CD4-positive, CD25-positive, alpha-beta regulatory T cell (primary cell): ENCODE measurements around the gene APBB2. TPM values are rescaled to one million over a fixed set of nuclear protein-coding genes. Genes with fewer than 3 reads are reported as not detected.

Source experiments
- ATAC-seq, 2 donors: fragments of 150-1000 bp; cut with Tn5 transposase; one replicate each; pipeline ENCODE4 v1.10.0; 2021; ENCODE audit warnings: low read depth in 2 of 2, moderate number of reproducible peaks in 2 of 2, moderate library complexity in 1 of 2
- DNase-seq, 3 donors: peaks; one replicate each; pipeline versions ENCODE4 v3.0.0 to v3.0.0-alpha.2; 2012 to 2022; ENCODE audit warnings: mixed read lengths in 1 of 3
- H3K27ac ChIP-seq: one replicate; pipeline ENCODE4 v1.7.0; 2013; ENCODE audit warnings: mild to moderate bottlenecking, low read length; ENCODE audit not compliant: insufficient read depth, poor library complexity, severe bottlenecking
- H3K27me3 ChIP-seq: one replicate; pipeline ENCODE4 v1.7.0; 2013; ENCODE audit warnings: low read length; ENCODE audit not compliant: control insufficient read depth, insufficient read depth
- H3K36me3 ChIP-seq: one replicate; pipeline ENCODE4 v1.7.0; 2013; ENCODE audit warnings: mild to moderate bottlenecking, low read length, moderate library complexity; ENCODE audit not compliant: control insufficient read depth, insufficient read depth
- H3K4me1 ChIP-seq: 2 replicates; pipeline ENCODE4 v1.7.0; 2013; ENCODE audit warnings: mild to moderate bottlenecking, low read length; ENCODE audit not compliant: insufficient read depth, control insufficient read depth, poor library complexity, severe bottlenecking
- H3K4me3 ChIP-seq: one replicate; pipeline ENCODE4 v1.7.0; 2013; ENCODE audit warnings: low read depth, mild to moderate bottlenecking, low read length, moderate library complexity
- H3K9me3 ChIP-seq, 2 experiments: 1 replicate in 1 of 2; 2 replicates in 1 of 2; pipeline ENCODE4 v1.7.0; 2013; ENCODE audit warnings: low read length in 2 of 2, mild to moderate bottlenecking in 1 of 2, moderate library complexity in 1 of 2; ENCODE audit not compliant: control insufficient read depth in 2 of 2
- H3K27ac Mint-ChIP-seq, 3 donors: one replicate each; pipeline ENCODE4 v1.8.0; 2020 to 2022; ENCODE audit warnings: mild to moderate bottlenecking in 3 of 3, mixed read lengths in 3 of 3, moderate library complexity in 2 of 3
- H3K27me3 Mint-ChIP-seq: one replicate; pipeline ENCODE4 v1.8.0; 2022; ENCODE audit warnings: mild to moderate bottlenecking, mixed read lengths
- H3K36me3 Mint-ChIP-seq: one replicate; pipeline ENCODE4 v1.8.0; 2020; ENCODE audit warnings: mixed read lengths
- H3K4me1 Mint-ChIP-seq, 4 donors: one replicate each; pipeline ENCODE4 v1.8.0; 2020 to 2022; ENCODE audit warnings: mixed read lengths in 4 of 4, mild to moderate bottlenecking in 1 of 4
- H3K4me3 Mint-ChIP-seq, 4 donors: one replicate each; pipeline ENCODE4 v1.8.0; 2020 to 2022; ENCODE audit warnings: mild to moderate bottlenecking in 4 of 4, mixed read lengths in 4 of 4, moderate library complexity in 3 of 4
- H3K9me3 Mint-ChIP-seq, 7 donors: one replicate each; pipeline ENCODE4 v1.8.0; 2020 to 2022; ENCODE audit warnings: mixed read lengths in 7 of 7, mild to moderate bottlenecking in 3 of 7, moderate library complexity in 2 of 7
- polyA plus RNA-seq, 4 donors: library from polyadenylated mRNA; unstranded; fragments of 300-500 nt; fragmentation: Illumina TruSeq; gene quantifications; one replicate each; pipeline ENCODE4 v1.2.3, GENCODE V29; 2021
- total RNA-seq: library from RNA; stranded (reverse); gene quantifications from one replicate; pipeline ENCODE4 v1.2.3, GENCODE V29; 2022

Gene APBB2
- total and polyA plus RNA-seq, 5 donors from 2014 or later = not detected

DNA sequence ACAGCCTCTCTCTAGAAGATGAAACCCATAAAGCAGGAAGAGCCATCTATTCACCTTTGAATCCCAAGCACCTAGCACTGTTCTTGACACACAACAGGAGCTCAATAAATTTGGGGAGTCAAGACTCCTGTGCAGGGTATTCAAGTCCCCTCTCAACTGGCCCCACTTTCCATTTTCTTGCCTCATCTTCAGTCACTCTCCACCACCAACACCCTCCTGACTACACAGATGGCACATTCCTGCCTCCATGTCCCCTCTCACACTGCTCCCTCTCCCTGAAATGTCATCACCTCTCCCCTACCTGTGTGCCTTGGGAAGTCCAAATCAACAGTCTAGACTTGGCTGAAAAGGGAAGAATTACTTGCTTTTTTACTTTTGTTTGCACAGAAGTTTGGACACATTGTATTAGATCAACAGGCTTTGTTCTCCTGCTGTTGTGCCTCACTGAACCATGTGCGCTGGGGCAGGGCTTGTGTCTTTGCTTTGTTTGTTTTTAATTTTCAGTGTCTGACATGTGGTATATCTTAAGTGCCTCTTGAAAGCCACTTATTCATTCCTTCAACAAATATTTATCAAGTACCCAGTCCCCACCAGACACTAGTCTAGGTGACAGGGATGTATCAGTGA is 85.1 kb downstream of the APBB2 start:
- H3K4me1 ChIP-seq = no peaks in the 10 kb centered on the region
- no peaks in the 10 kb centered on the region for H3K36me3 ChIP-seq
- ATAC-seq (no peak), DNase-seq (no peak)
- H3K36me3 Mint-ChIP-seq = no peaks in the 10 kb centered on the region
- peaks cover 5% of the 10 kb centered on the region for H3K27me3 Mint-ChIP-seq
- no peak overlapping the region for H3K4me3 Mint-ChIP-seq
- H3K27ac Mint-ChIP-seq = no peak overlapping the region
- H3K27ac ChIP-seq = no peak overlapping the region
- no peaks in the 10 kb centered on the region for H3K4me1 Mint-ChIP-seq
- no peak overlapping the region for H3K4me3 ChIP-seq
- H3K27me3 ChIP-seq = peaks cover 1% of the 10 kb centered on the region
- peaks cover 0 to 2% (median 0%) of the 10 kb centered on the region in 7 donors for H3K9me3 Mint-ChIP-seq
- no peaks in the 10 kb centered on the region for H3K9me3 ChIP-seq

DNA sequence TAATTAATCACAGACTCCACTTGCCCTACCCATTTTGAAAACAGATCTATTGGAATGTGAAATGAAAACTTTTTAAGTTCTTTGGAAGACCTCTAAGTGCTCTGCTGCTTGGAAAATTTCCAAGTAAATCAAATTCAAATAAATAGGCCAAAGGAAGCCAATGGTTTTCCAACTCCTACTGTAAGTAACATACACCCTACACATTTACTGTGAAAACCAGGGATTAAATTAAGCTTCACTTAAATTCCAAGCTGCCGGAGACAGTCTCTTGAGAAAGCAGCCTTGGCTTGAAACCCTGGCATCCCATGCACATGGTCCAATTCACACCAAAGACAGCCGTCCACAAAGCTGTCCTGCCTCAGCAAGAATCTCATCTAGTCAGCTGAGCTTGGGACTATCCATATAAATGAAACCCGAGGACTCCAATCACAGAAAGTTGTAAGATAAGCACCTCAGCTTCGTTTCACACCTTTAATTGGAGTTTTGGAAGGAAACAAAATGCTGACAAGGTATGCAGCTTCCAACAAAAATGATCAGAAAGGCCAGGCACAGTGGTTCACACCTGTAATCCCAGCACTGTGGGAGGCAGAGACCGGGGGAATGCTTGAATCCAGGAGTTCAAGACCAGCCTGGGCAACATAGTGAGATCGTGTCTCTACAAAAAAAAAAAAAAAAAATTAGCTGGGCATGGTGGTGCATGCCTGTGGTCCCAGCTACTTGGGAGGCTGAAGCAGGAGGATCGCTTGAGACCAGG is 88.6 kb downstream of the APBB2 start:
- ATAC-seq = no peak
- Mint-ChIP-seq H3K27ac (no peak overlapping the region), H3K4me1 (no peaks in the 10 kb centered on the region), H3K4me3 (no peak overlapping the region), H3K27me3 (peaks cover 5% of the 10 kb centered on the region), H3K9me3 (peaks cover 0 to 2% (median 0%) of the 10 kb centered on the region in 7 donors), H3K36me3 (no peaks in the 10 kb centered on the region)
- no peaks in the 10 kb centered on the region for H3K27me3 ChIP-seq
- H3K9me3 ChIP-seq = no peaks in the 10 kb centered on the region
- H3K4me3 ChIP-seq = no peak overlapping the region
- H3K4me1 ChIP-seq = no peaks in the 10 kb centered on the region
- H3K27ac ChIP-seq = no peak overlapping the region
- no peak for DNase-seq
- H3K36me3 ChIP-seq = no peaks in the 10 kb centered on the region

DNA sequence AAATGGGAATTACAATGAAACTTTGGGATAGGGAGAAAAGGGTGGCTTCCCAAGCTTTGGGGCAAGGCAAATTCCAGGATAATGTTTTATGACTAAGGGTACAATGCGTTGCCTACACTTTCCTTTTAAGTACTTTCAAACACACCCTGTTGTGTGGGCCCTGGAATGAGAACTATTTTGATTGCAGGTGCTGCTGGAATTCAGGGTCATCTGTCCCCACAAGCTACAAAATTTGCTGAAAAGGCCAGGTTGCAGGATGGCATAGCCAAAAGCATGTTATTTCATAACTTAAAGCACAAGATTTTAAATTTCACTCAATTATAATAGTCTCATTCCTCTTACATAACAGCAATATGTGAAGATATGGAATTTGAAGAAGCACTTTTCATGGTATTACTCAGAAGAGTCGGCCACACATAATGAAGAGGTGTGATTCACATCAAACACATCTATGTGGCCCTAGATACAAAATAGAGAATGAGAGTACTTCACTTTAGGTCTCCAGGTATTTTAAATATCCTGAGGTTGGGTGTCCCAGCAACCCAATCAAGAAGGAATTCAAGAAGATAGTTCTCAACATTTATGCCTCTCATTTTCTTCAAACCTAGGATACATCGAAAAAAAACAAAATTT is 89.3 kb downstream of the APBB2 start:
- no peaks in the 10 kb centered on the region for H3K27me3 ChIP-seq

DNA sequence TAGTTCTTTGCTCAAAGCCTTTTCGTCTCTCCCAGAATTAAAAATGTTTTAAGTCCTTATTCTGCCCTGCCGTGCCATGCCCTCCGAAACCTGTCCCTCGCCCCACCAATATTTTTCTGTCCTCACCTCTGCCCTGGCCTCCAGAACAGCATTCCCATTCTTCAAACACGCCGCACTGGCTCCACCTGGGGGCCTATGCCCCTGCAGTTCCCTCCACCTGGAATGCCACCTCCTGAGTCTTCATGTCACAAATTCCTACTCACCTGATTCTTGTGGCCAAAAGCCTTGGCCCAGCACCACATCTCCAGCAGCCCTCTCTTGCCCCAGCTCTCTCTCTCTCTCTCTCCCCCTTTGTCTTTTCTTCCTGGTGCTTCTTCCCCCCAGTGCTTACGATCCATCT is 91.6 kb downstream of the APBB2 start:
- H3K36me3 Mint-ChIP-seq = no peaks in the 10 kb centered on the region
- H3K9me3 Mint-ChIP-seq = peaks cover 0 to 1% (median 0%) of the 10 kb centered on the region in 7 donors
- Histone ChIP-seq H3K27ac (no peak overlapping the region), H3K4me3 (no peak overlapping the region), H3K27me3 (no peaks in the 10 kb centered on the region), H3K36me3 (no peaks in the 10 kb centered on the region), H3K9me3 (no peaks in the 10 kb centered on the region), H3K4me1 (no peaks in the 10 kb centered on the region)
- no peak overlapping the region for H3K27ac Mint-ChIP-seq
- peaks cover 5% of the 10 kb centered on the region for H3K27me3 Mint-ChIP-seq
- ATAC-seq (no peak), DNase-seq (no peak)
- H3K4me3 Mint-ChIP-seq = no peak overlapping the region
- no peaks in the 10 kb centered on the region for H3K4me1 Mint-ChIP-seq

More for the DNA sequence above, 89.3 kb downstream of the APBB2 start:
- H3K4me1 ChIP-seq = no peaks in the 10 kb centered on the region
- H3K27ac ChIP-seq = no peak overlapping the region
- no peaks in the 10 kb centered on the region for H3K4me1 Mint-ChIP-seq
- no peak overlapping the region for H3K4me3 Mint-ChIP-seq
- H3K36me3 Mint-ChIP-seq = no peaks in the 10 kb centered on the region
- H3K27ac Mint-ChIP-seq = no peak overlapping the region
- H3K36me3 ChIP-seq = no peaks in the 10 kb centered on the region
- no peak for ATAC-seq
- H3K27me3 Mint-ChIP-seq = peaks cover 5% of the 10 kb centered on the region
- H3K4me3 ChIP-seq = no peak overlapping the region
- DNase-seq = no peak
- no peaks in the 10 kb centered on the region for H3K9me3 ChIP-seq
- no peaks in the 10 kb centered on the region for H3K9me3 Mint-ChIP-seq

DNA sequence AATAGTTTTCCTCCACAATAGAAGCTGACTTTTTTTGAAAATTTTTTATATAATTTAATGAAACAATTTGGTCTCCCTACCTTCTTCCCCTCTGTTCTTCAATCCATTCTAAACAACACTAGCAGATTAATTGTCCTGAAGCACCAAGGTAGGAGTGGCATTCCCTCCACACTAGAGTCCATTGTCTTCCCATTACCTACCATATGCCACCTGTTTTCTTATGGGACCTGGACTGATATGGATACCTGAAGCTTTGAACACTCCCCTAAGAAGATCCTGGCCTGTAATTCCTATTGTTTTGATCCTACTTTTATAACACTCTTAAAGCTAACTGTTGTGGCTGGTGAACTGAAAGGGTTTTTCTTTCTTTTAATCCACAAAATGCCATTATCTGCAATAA is 92.0 kb downstream of the APBB2 start:
- Mint-ChIP-seq H3K9me3 (peaks cover 0 to 1% (median 0%) of the 10 kb centered on the region in 7 donors), H3K4me3 (no peak overlapping the region), H3K27me3 (peaks cover 3% of the 10 kb centered on the region), H3K36me3 (no peaks in the 10 kb centered on the region), H3K27ac (no peak overlapping the region), H3K4me1 (no peaks in the 10 kb centered on the region)
- no peaks in the 10 kb centered on the region for H3K27me3 ChIP-seq
- H3K36me3 ChIP-seq = no peaks in the 10 kb centered on the region
- H3K27ac ChIP-seq = no peak overlapping the region
- no peak overlapping the region for H3K4me3 ChIP-seq
- DNase-seq (no peak), ATAC-seq (no peak)
- no peaks in the 10 kb centered on the region for H3K4me1 ChIP-seq
- no peaks in the 10 kb centered on the region for H3K9me3 ChIP-seq

DNA sequence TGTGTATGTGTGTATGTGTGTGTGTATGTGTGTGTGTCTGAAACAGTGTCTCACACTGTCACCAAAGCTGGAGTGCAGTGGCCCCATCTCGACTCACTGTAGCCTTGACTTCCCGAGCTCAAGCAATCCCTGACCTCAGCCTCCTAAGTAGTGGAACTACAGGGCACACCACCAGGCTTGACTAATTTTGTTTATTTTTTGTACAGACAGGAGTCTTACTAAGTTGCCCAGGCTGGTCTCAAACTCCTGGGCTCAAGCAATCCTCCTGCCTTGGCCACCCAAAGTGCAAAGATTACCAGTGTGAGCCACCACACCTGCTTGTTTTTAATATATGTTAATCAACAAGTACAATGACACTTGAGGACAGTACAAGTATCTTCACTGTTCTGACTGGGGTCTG is 92.4 kb downstream of the APBB2 start:
- no peak overlapping the region for H3K4me3 ChIP-seq
- Mint-ChIP-seq H3K27ac (no peak overlapping the region), H3K9me3 (peaks cover 0 to 1% (median 0%) of the 10 kb centered on the region in 7 donors), H3K27me3 (no peaks in the 10 kb centered on the region), H3K4me1 (no peaks in the 10 kb centered on the region), H3K36me3 (no peaks in the 10 kb centered on the region), H3K4me3 (no peak overlapping the region)
- DNase-seq (no peak), ATAC-seq (no peak)
- H3K27ac ChIP-seq = no peak overlapping the region
- H3K36me3 ChIP-seq = no peaks in the 10 kb centered on the region
- H3K4me1 ChIP-seq = no peaks in the 10 kb centered on the region
- H3K27me3 ChIP-seq = no peaks in the 10 kb centered on the region
- H3K9me3 ChIP-seq = no peaks in the 10 kb centered on the region

DNA sequence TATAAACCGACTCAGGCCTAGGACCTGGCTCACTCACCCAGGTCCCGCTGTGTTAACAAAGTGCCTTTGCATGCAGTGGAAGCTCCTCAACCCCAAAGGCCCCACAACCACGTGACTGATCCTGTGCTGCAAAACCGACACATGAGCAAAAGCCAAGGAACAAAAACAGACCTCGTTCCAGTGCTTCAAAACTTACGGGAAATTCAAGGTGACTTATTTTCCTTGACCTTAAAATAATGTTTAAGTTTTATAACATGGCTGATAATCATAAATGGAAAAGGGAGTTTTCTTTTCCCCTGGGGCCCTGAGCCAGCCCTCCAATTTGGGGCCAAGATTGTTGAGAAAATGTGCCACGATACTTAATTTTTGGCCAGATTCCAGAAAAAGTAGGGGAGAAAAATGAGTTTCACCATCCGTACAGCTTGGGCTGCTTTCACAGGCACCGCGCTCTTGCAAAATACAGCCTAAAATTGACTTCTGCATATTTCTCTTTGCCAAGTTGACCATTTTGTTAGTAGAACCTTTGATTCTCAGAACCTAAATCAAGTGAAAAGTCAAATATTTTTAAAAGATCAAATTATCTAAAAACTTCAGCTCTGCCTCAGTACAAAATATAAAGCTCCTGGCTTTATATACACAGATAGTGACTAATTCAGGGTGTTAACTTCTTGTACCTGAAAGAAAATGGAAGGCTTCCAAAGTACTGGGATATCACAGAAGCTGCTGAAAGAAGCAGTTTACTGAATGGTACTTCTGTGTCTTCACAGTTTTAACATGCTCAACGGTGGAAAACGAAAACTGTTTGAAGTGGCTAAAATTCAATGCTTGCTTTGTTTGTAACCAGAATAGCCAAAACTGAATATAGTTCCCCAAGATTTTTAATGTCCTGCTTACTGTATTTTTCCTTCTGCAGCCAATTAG is 93.8 kb downstream of the APBB2 start:
- Mint-ChIP-seq H3K36me3 (no peaks in the 10 kb centered on the region), H3K4me1 (no peaks in the 10 kb centered on the region), H3K27ac (no peak overlapping the region), H3K27me3 (no peaks in the 10 kb centered on the region), H3K9me3 (peaks cover 0 to 2% (median 1%) of the 10 kb centered on the region in 7 donors), H3K4me3 (no peak overlapping the region)
- H3K36me3 ChIP-seq = no peaks in the 10 kb centered on the region
- no peaks in the 10 kb centered on the region for H3K27me3 ChIP-seq
- no peaks in the 10 kb centered on the region for H3K9me3 ChIP-seq
- ATAC-seq = no peak
- no peaks in the 10 kb centered on the region for H3K4me1 ChIP-seq
- DNase-seq = no peak
- H3K4me3 ChIP-seq = no peak overlapping the region
- H3K27ac ChIP-seq = no peak overlapping the region
